ENCODE measurements around the gene SERPINF2. TPM values are rescaled to one million over a fixed set of nuclear protein-coding genes. Genes with fewer than 3 reads are reported as not detected.

Gene SERPINF2
- total and polyA plus RNA-seq, 8 donors = 2.6 to 32.6 (median 3.5) TPM

DNA sequence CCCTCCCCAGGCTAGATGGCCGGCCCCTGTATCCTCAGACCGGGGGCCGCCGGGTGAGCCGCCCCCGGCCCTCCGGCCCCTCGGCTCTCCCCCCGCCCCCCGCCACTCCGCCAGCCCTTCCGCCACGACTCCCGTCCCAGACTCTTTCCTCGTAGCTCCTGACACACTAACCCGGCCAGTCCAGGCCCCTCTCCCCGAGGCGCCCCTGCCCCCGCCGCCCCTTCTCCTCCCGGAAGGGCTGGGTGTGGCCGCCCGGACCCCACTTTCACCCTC lies 26.9 kb upstream of the SERPINF2 start:
- peak overlapping the region; percentile 96 for H3K27ac ChIP-seq
- peaks cover 0 to 36% of the 10 kb centered on the region in 2 donors for H3K36me3 ChIP-seq
- H3K4me1 ChIP-seq = peaks cover 41 to 69% of the 10 kb centered on the region in 2 donors
- DNase-seq (no peak), ATAC-seq (no peak)
- no peaks in the 10 kb centered on the region for H3K9me3 ChIP-seq
- peak overlapping the region; percentile 95 to 97 for H3K4me3 ChIP-seq
- peaks cover 0 to under 1% of the 10 kb centered on the region in 2 donors for H3K27me3 ChIP-seq
- intact Hi-C loops (cut with DNase I) = no loop called here
- TF ChIP-seq, protein P1, sequence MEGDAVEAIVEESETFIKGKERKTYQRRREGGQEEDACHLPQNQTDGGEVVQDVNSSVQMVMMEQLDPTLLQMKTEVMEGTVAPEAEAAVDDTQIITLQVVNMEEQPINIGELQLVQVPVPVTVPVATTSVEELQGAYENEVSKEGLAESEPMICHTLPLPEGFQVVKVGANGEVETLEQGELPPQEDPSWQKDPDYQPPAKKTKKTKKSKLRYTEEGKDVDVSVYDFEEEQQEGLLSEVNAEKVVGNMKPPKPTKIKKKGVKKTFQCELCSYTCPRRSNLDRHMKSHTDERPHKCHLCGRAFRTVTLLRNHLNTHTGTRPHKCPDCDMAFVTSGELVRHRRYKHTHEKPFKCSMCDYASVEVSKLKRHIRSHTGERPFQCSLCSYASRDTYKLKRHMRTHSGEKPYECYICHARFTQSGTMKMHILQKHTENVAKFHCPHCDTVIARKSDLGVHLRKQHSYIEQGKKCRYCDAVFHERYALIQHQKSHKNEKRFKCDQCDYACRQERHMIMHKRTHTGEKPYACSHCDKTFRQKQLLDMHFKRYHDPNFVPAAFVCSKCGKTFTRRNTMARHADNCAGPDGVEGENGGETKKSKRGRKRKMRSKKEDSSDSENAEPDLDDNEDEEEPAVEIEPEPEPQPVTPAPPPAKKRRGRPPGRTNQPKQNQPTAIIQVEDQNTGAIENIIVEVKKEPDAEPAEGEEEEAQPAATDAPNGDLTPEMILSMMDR (IDR thresholded peaks at IDR 0.05) = no peak

DNA sequence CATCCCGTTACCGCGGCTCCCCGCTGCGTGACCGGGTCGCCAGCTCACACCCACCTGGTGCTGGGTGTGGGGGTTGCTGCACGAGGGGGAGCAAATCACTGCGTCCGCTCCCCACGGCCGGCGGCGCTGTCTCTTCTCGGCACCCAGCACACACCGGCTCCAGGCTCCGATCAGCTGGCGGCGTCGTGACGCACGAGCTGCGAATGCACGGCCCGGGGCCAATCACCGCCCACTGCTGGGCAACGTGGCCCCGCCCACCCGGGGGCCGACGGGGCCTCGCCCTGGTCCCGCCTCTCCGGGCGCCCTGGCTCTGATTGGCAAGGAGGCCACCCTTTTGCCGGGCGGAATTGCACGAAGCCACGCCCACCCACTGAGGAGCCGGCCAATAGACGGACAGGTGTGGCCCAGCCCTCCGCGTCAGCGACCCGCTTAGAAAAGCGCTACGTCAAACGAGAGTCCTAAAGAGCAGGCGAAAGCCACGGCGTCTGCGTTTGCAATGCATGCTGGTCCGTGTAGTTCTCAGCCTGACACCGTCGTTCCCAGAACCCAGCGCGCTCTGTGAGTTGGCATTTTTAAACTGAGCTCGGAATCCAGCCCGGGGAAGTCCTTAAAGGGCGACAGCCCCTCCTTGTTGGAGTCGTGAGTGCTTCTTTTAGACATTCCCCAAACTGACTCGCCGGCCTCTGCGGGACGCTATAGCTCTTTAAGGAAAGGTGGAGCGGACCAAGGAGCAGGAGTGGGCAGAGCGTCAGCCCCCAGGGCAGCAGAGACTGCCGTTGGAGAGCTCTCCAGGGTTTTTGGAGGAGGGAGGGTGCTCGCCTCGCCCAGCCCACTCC lies 26.4 kb upstream of the SERPINF2 start:
- Histone ChIP-seq H3K4me1 (peaks cover 40 to 69% of the 10 kb centered on the region in 2 donors), H3K36me3 (peaks cover 0 to 33% of the 10 kb centered on the region in 2 donors), H3K27me3 (no peaks in the 10 kb centered on the region), H3K27ac (peak overlapping the region; percentile 99 to 100), H3K9me3 (no peaks in the 10 kb centered on the region), H3K4me3 (peak overlapping the region; percentile 95 to 97)
- TF ChIP-seq, protein P1 (IDR thresholded peaks at IDR 0.05) = peak in 1 of 2 donors; percentile 31
- peak; percentile 78 for ATAC-seq
- DNase-seq = peak; percentile 99 to 100 (median 100)
- intact Hi-C loops (cut with DNase I) = no loop called here

DNA sequence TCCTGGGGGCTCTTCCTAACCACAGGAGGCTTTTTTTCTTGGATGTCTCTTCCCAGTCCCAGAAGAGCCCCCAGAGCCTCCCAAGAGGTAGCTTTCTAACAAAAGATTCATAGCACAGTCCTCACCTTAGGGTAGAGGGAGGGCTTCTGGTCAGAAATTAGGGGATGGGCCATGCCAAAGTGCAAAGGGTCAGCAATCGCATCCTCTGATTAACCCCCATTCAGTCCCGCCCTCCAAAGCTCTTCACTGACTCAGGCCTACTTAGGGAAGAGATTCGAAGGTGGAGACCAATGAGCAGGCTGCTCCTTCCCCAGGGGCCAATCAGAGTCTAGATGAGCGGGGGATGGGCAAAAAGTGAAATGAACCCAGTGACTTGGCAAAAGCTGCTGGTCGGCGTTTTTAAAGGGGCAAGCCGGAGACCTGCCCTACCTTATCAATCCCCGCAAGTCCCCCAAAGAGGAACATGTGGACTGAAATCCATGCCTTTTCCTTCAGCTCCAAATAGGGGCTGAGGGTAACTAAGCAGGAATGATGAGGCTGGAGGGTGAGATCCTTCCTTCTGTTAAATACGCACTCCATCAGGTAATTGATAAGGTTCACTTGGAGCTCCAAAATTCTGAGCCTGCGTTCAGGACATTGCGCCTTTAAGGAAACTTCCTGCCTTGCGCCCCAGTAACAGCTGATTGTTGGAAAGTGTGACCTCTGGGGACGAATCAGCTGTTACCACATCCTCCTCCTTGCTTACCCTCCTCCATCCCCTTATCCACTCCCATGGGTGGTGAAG lies 25.6 kb upstream of the SERPINF2 start:
- H3K27ac ChIP-seq = peak overlapping the region; percentile 99 to 100
- no peaks in the 10 kb centered on the region for H3K27me3 ChIP-seq
- peak; percentile 72 for ATAC-seq
- DNase-seq = peak; percentile 85 to 96 (median 92)
- intact Hi-C loops (cut with DNase I) = no loop called here
- TF ChIP-seq, protein P1 (IDR thresholded peaks at IDR 0.05) = no peak
- peaks cover 0 to 25% of the 10 kb centered on the region in 2 donors for H3K36me3 ChIP-seq
- H3K9me3 ChIP-seq = no peaks in the 10 kb centered on the region
- H3K4me1 ChIP-seq = peaks cover 34 to 65% of the 10 kb centered on the region in 2 donors
- peak overlapping the region; percentile 61 to 97 for H3K4me3 ChIP-seq

DNA sequence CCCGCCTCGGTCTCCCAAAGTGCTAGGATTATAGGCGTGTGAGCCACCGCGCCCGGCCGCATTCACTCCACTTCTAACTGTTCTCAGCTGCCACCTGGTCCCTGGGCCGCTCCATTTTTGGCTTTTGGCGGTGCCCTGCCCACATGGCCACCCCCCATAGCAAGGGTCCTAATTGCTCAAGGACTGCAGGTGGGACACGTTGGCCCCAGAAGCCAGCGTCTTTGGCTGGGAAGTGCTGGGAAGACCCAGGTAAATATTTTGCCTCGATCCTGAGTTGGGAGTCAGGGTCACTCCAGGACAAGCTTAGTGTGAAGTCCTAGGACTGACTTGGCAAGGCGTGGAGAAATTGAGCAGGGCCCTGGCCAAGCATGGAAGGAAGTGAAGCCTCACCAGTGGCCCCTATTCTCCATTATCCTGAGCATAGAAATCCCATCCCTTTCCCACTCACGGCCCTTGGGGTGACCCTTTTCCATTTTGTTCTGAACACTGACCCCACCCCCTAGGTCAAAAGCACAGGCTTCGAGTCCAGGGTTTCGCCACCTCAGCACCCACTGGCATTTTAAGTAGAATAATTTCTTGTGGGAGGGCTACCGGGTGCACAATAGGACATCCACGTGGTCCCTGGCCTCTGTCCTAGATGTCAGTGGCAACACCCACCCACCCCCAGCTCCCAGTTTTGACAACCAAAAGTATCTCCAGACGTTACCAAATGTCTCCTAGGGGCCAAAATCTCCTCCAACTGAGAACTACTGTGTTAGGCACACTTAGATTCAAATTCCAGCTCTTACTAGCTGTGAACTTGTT lies 24.1 kb upstream of the SERPINF2 start:
- TF ChIP-seq, protein P1 (IDR thresholded peaks at IDR 0.05) = no peak
- no peak for DNase-seq
- H3K27ac ChIP-seq = peak overlapping the region; percentile 99 to 100
- intact Hi-C loops (cut with DNase I) = no loop called here
- H3K4me3 ChIP-seq = peak overlapping the region in 1 of 2 donors; percentile 97
- peaks cover 24 to 65% of the 10 kb centered on the region in 2 donors for H3K4me1 ChIP-seq
- no peak for ATAC-seq
- H3K36me3 ChIP-seq = peaks cover 0 to 10% of the 10 kb centered on the region in 2 donors
- no peaks in the 10 kb centered on the region for H3K27me3 ChIP-seq
- H3K9me3 ChIP-seq = no peaks in the 10 kb centered on the region
